B cell (primary cell): Measurements from ENCODE around the gene OSBPL1A. TPM values are rescaled to one million over a fixed set of nuclear protein-coding genes. Genes with fewer than 3 reads are reported as not detected.

Source experiments
- ATAC-seq: fragments of 200-7000 bp; cut with Tn5 transposase; one replicate; pipeline ENCODE4 v1.10.0; 2021; ENCODE audit warnings: low read depth, mild to moderate bottlenecking, moderate number of reproducible peaks, moderate library complexity
- CTCF ChIA-PET: fragments of 350-600 bp; sonication (Branson Sonifier 250); formaldehyde crosslinking; loops from one replicate; lab custom pipeline; 2021; ENCODE audit warnings: antibody characterized with exemption, inconsistent platforms; lab: Charles Lee
- POLR2A ChIA-PET: fragments of 350-600 bp; sonication (Branson Sonifier 250); formaldehyde crosslinking; loops from one replicate; lab custom pipeline; 2021; ENCODE audit warnings: antibody characterized with exemption; lab: Charles Lee
- DNase-seq: peaks from one replicate; pipeline ENCODE4 v3.0.0; 2013
- H2AFZ ChIP-seq: 2 replicates; pipeline ENCODE4 v1.6.1; 2012; ENCODE audit warnings: mild to moderate bottlenecking, low read depth, low read length; ENCODE audit not compliant: insufficient read depth, poor library complexity, severe bottlenecking
- H3K27ac ChIP-seq, 2 donors: 1 replicate in 1 of 2; 2 replicates in 1 of 2; pipeline ENCODE4 v1.5.1; 2012 to 2013; ENCODE audit warnings: low read length in 2 of 2, mild to moderate bottlenecking in 2 of 2, moderate library complexity in 1 of 2
- H3K27me3 ChIP-seq, 4 experiments: fragments of 200-600 bp in 1 of 4; sonication (generic) in 1 of 4; replicated peaks in 1 of 4; 1 replicate in 2 of 4; 2 replicates in 2 of 4; pipeline versions ENCODE4 v1.6.1 to v1.7.0; 2013 to 2016; ENCODE audit warnings: low read length in 3 of 4, mild to moderate bottlenecking in 2 of 4, mixed read lengths in 1 of 4, moderate library complexity in 1 of 4; ENCODE audit not compliant: insufficient read depth in 4 of 4, control insufficient read depth in 3 of 4; ENCODE audit errors: control extremely low read depth in 1 of 4
- H3K36me3 ChIP-seq, 2 experiments: replicated peaks in 1 of 2; 1 replicate in 1 of 2; 2 replicates in 1 of 2; pipeline versions ENCODE4 v1.6.1 to v1.7.1; 2013; ENCODE audit warnings: low read length in 1 of 2; ENCODE audit not compliant: insufficient read depth in 2 of 2, control insufficient read depth in 1 of 2; ENCODE audit errors: control extremely low read depth in 1 of 2, extremely low read depth in 1 of 2
- H3K4me1 ChIP-seq, 2 donors: fragments of 200-600 bp in 1 of 2; sonication (generic) in 1 of 2; 1 replicate in 1 of 2; 2 replicates in 1 of 2; pipeline versions ENCODE4 v1.5.1 to v1.6.1; 2013 to 2017; ENCODE audit warnings: low read length in 2 of 2; ENCODE audit not compliant: control insufficient read depth in 2 of 2, insufficient read depth in 2 of 2
- H3K4me2 ChIP-seq: replicated peaks from 2 replicates; pipeline ENCODE3; 2012; ENCODE audit warnings: mild to moderate bottlenecking, low read depth, low read length; ENCODE audit not compliant: poor library complexity, severe bottlenecking
- H3K4me3 ChIP-seq, 5 experiments: fragments of 200-600 bp in 1 of 5; sonication (generic) in 1 of 5; 1 replicate in 3 of 5; 2 replicates in 2 of 5; pipeline versions ENCODE4 v1.5.1 to v1.7.0; 2011 to 2016; ENCODE audit warnings: low read length in 4 of 5, mild to moderate bottlenecking in 4 of 5, low read depth in 2 of 5, control low read depth in 1 of 5, moderate library complexity in 1 of 5; ENCODE audit not compliant: insufficient read depth in 1 of 5; ENCODE audit errors: control extremely low read depth in 1 of 5, extremely low read depth in 1 of 5
- H3K79me2 ChIP-seq: fragments of 200-600 bp; sonication (generic); one replicate; pipeline ENCODE4 v1.6.0; 2016; ENCODE audit warnings: low read length; ENCODE audit not compliant: control insufficient read depth, insufficient read depth
- H3K9ac ChIP-seq: fragments of 200-600 bp; sonication (generic); 2 replicates; pipeline ENCODE4 v1.6.1; 2017; ENCODE audit warnings: mild to moderate bottlenecking, low read length, moderate library complexity
- H3K9me3 ChIP-seq, 3 donors: one replicate each; pipeline versions ENCODE4 v1.6.1 to v1.7.1; 2013; ENCODE audit warnings: low read length in 2 of 3; ENCODE audit not compliant: control insufficient read depth in 2 of 3, insufficient read depth in 1 of 3; ENCODE audit errors: control extremely low read depth in 1 of 3
- H4K20me1 ChIP-seq: 2 replicates; pipeline ENCODE4 v1.6.0; 2012; ENCODE audit warnings: mild to moderate bottlenecking, low read length; ENCODE audit not compliant: insufficient read depth, control insufficient read depth, poor library complexity, severe bottlenecking
- H3K27ac Mint-ChIP-seq: one replicate; pipeline ENCODE4 v1.8.0; 2021; ENCODE audit warnings: mixed read lengths
- H3K27me3 Mint-ChIP-seq: one replicate; pipeline ENCODE4 v1.8.0; 2021; ENCODE audit warnings: mixed read lengths
- H3K4me1 Mint-ChIP-seq: one replicate; pipeline ENCODE4 v1.8.0; 2021; ENCODE audit warnings: mixed read lengths
- H3K4me3 Mint-ChIP-seq: one replicate; pipeline ENCODE4 v1.8.0; 2021; ENCODE audit warnings: mixed read lengths
- H3K9me3 Mint-ChIP-seq: one replicate; pipeline ENCODE4 v1.8.0; 2022; ENCODE audit warnings: mixed read lengths; ENCODE audit not compliant: insufficient read depth
- CTCF ChIP-seq: fragments of 200-600 bp; IDR thresholded peaks from one replicate; pipeline ENCODE4 v1.8.0; 2022; ENCODE audit warnings: antibody characterized with exemption, mild to moderate bottlenecking
- EZH2 ChIP-seq: IDR thresholded peaks from 2 replicates; pipeline ENCODE4 v1.6.1; 2012; ENCODE audit warnings: borderline replicate concordance, low read depth, mild to moderate bottlenecking, moderate library complexity, low read length; ENCODE audit not compliant: insufficient read depth, poor library complexity, severe bottlenecking
- WGBS: methylation state at CpG from one replicate; pipeline ENCODE4 v1.1.5; 2013; ENCODE audit warnings: missing lambda C conversion rate; ENCODE audit not compliant: insufficient coverage; 5-methylcytosine and 5-hydroxymethylcytosine counted together
- intact Hi-C: fragments of 100-400 bp; cut with micrococcal nuclease; formaldehyde crosslinking; loops from one replicate; pipeline ENCODE4 v1.10.0; 2022
- polyA plus RNA-seq: library from polyadenylated mRNA; depleted of rRNA; stranded (reverse); fragments of >200 nt; gene quantifications from 2 replicates; pipeline ENCODE4 v1.2.3, GENCODE V29; 2012
- total RNA-seq, 2 donors: library from RNA; stranded (reverse); fragments of 120-200 nt in 1 of 2; gene quantifications; 1 replicate in 1 of 2; 2 replicates in 1 of 2; pipeline versions ENCODE4 v1.2.3 to v1.2.4, GENCODE V29; 2013 to 2022

The OSBPL1A gene
- total and polyA plus RNA-seq, 2 donors (not counting 1 experiment from before 2014, with no cell fraction given), result 0.57 to 0.86 TPM

- POLR2A ChIA-PET, result no interaction called here
- Histone ChIP-seq H3K27ac (no peak overlapping the region), H3K27me3 (no peaks in the 10 kb centered on the region), H4K20me1 (no peaks in the 10 kb centered on the region), H3K79me2 (no peaks in the 10 kb centered on the region), H3K36me3 (no peaks in the 10 kb centered on the region), H3K4me1 (no peaks in the 10 kb centered on the region), H3K4me2 (no peak overlapping the region), H3K4me3 (no peak overlapping the region), H3K9ac (no peak overlapping the region), H3K9me3 (no peaks in the 10 kb centered on the region), H2AFZ (no peak overlapping the region)
- H3K4me1 Mint-ChIP-seq, result no peaks in the 10 kb centered on the region
- no peaks in the 10 kb centered on the region for H3K9me3 Mint-ChIP-seq
- H3K27ac Mint-ChIP-seq, result no peak overlapping the region
- DNase-seq, result no peak
- H3K27me3 Mint-ChIP-seq, result peaks cover 2% of the 10 kb centered on the region
- WGBS, result no CpG with 5 or more reads among the region's 1 CpG
- TF ChIP-seq CTCF (no peak), EZH2 (no peak)
- CTCF ChIA-PET, result no interaction called here
- intact Hi-C loops, result no loop called here
- no peak overlapping the region for H3K4me3 Mint-ChIP-seq
- ATAC-seq, result no peak
These were observed 82.5 kb downstream of the OSBPL1A start for GRCh38 chr18:24315170-24315569.

DNA sequence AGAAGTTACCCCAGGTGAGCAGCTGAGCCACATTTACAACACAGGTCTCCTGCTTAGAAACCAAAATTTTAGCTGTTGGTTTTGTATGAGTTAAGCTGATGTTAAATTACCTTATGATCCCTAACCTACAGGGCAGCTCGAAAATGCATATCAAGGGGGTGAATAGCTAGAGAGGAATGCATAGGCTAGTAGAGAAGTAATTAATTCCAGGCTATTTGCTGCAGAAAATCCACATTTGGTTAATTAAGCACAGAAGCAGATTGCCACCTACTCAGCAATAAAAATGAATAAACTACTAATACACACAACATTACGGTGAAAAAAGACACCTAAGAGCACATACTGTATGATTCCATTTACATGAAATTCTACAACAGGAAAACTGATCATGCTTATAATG lies 91.4 kb downstream of the OSBPL1A start:
- no CpG with 5 or more reads among the region's 2 CpGs for WGBS
- no peak overlapping the region for H3K27ac ChIP-seq
- H4K20me1 ChIP-seq, result no peaks in the 10 kb centered on the region
- H3K27me3 ChIP-seq, result no peaks in the 10 kb centered on the region
- H3K4me2 ChIP-seq, result no peak overlapping the region
- H3K9me3 ChIP-seq, result peaks cover 0 to 2% (median 0%) of the 10 kb centered on the region in 3 donors
- H2AFZ ChIP-seq, result no peak overlapping the region
- H3K27ac Mint-ChIP-seq, result no peak overlapping the region
- no peaks in the 10 kb centered on the region for H3K4me1 Mint-ChIP-seq
- no peak for DNase-seq
- no peaks in the 10 kb centered on the region for H3K4me1 ChIP-seq
- no peak for ATAC-seq
- ChIA-PET POLR2A (no interaction called here), CTCF (no interaction called here)
- TF ChIP-seq EZH2 (no peak), CTCF (no peak)
- no peak overlapping the region for H3K9ac ChIP-seq
- H3K9me3 Mint-ChIP-seq, result peaks cover 2% of the 10 kb centered on the region
- H3K36me3 ChIP-seq, result no peaks in the 10 kb centered on the region
- H3K4me3 Mint-ChIP-seq, result no peak overlapping the region
- no peak overlapping the region for H3K4me3 ChIP-seq
- intact Hi-C loops, result no loop called here
- H3K27me3 Mint-ChIP-seq, result peaks cover 6% of the 10 kb centered on the region
- no peaks in the 10 kb centered on the region for H3K79me2 ChIP-seq
